ENCODE measurements around the gene OR51B2.

DNA sequence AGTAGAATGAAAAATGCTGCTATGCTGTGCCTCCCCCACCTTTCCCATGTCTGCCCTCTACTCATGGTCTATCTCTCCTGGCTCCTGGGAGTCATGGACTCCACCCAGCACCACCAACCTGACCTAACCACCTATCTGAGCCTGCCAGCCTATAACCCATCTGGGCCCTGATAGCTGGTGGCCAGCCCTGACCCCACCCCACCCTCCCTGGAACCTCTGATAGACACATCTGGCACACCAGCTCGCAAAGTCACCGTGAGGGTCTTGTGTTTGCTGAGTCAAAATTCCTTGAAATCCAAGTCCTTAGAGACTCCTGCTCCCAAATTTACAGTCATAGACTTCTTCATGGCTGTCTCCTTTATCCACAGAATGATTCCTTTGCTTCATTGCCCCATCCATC, 39.5 kb downstream of the OR51B2 start:
- TF ChIP-seq, protein P1, sequence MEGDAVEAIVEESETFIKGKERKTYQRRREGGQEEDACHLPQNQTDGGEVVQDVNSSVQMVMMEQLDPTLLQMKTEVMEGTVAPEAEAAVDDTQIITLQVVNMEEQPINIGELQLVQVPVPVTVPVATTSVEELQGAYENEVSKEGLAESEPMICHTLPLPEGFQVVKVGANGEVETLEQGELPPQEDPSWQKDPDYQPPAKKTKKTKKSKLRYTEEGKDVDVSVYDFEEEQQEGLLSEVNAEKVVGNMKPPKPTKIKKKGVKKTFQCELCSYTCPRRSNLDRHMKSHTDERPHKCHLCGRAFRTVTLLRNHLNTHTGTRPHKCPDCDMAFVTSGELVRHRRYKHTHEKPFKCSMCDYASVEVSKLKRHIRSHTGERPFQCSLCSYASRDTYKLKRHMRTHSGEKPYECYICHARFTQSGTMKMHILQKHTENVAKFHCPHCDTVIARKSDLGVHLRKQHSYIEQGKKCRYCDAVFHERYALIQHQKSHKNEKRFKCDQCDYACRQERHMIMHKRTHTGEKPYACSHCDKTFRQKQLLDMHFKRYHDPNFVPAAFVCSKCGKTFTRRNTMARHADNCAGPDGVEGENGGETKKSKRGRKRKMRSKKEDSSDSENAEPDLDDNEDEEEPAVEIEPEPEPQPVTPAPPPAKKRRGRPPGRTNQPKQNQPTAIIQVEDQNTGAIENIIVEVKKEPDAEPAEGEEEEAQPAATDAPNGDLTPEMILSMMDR (IDR thresholded peaks at IDR 0.05), result no peak
- TF ChIP-seq POLR2A (IDR thresholded peaks at IDR 0.05), result no peak

All from esophagus squamous epithelium (tissue), 4 donors.